Neural cell (in vitro differentiated cells): Measurements from ENCODE around the gene SCN4B. TPM values are rescaled to one million over a fixed set of nuclear protein-coding genes. Genes with fewer than 3 reads are reported as not detected.

Experiments used
- H2AFZ ChIP-seq: fragments of 200-600, 300-800 bp; sonication (generic), shearing (Covaris generic); 2 replicates; pipeline ENCODE4 v1.6.0; 2014; ENCODE audit warnings: low read depth, mild to moderate bottlenecking, antibody characterized with exemption, low read length, moderate library complexity
- H3F3A ChIP-seq: fragments of 200-600 bp; shearing (Covaris generic); 2 replicates; pipeline ENCODE4 v1.6.1; 2016; ENCODE audit warnings: mild to moderate bottlenecking, moderate library complexity, mixed read lengths, antibody characterized with exemption, low read length; ENCODE audit not compliant: insufficient read depth, poor library complexity, severe bottlenecking
- H3K27ac ChIP-seq: fragments of 200-600, 300-800 bp; sonication (generic), shearing (Covaris generic); 2 replicates; pipeline ENCODE4 v1.5.1; 2014; ENCODE audit warnings: mild to moderate bottlenecking, low read length, moderate library complexity
- H3K27me3 ChIP-seq: fragments of 300-800, 200-600 bp; sonication (generic), shearing (Covaris generic); 2 replicates; pipeline ENCODE4 v1.6.0; 2014; ENCODE audit warnings: mild to moderate bottlenecking, low read depth, low read length, moderate library complexity; ENCODE audit not compliant: insufficient read depth
- H3K36me3 ChIP-seq: fragments of 300-800, 200-600 bp; sonication (generic), shearing (Covaris generic); 2 replicates; pipeline ENCODE4 v1.5.1; 2014; ENCODE audit warnings: mild to moderate bottlenecking, antibody characterized with exemption, low read length, moderate library complexity; ENCODE audit not compliant: insufficient read depth
- H3K4me2 ChIP-seq: fragments of 300-800, 200-600 bp; sonication (generic), shearing (Covaris generic); 2 replicates; pipeline ENCODE4 v1.6.0; 2014; ENCODE audit warnings: mild to moderate bottlenecking, low read length
- H3K4me3 ChIP-seq: fragments of 300-800, 200-600 bp; sonication (generic), shearing (Covaris generic); 2 replicates; pipeline ENCODE4 v1.5.1; 2014; ENCODE audit warnings: mild to moderate bottlenecking, low read length, moderate library complexity
- H3K79me2 ChIP-seq: fragments of 200-600 bp; shearing (Covaris generic); replicated peaks from 2 replicates; pipeline ENCODE4 v1.6.0; 2014; ENCODE audit warnings: mild to moderate bottlenecking, low read length, moderate library complexity; ENCODE audit not compliant: insufficient read depth
- H3K9ac ChIP-seq: fragments of 300-800, 200-600 bp; sonication (generic), shearing (Covaris generic); 2 replicates; pipeline ENCODE4 v1.6.1; 2016; ENCODE audit warnings: mild to moderate bottlenecking, low read length, mixed read lengths
- H3K9me2 ChIP-seq: fragments of 200-600 bp; shearing (Covaris generic); 2 replicates; pipeline ENCODE4 v1.6.1; 2016; ENCODE audit warnings: mild to moderate bottlenecking, low read length, mixed read lengths; ENCODE audit not compliant: insufficient read depth
- H3K9me3 ChIP-seq: fragments of 200-600, 300-800 bp; sonication (generic), shearing (Covaris generic); 2 replicates; pipeline ENCODE4 v1.6.1; 2016; ENCODE audit warnings: mild to moderate bottlenecking, mixed run types, low read length, moderate library complexity, mixed read lengths
- H4K20me1 ChIP-seq: fragments of 200-600 bp; shearing (Covaris generic); 2 replicates; pipeline ENCODE4 v1.6.1; 2016; ENCODE audit warnings: mild to moderate bottlenecking, mixed run types; ENCODE audit not compliant: insufficient read depth
- CTCF ChIP-seq: fragments of 450-650 bp; IDR thresholded peaks from 2 replicates; pipeline ENCODE4 v1.5.1; 2014; ENCODE audit warnings: antibody characterized with exemption, mild to moderate bottlenecking, moderate library complexity; ENCODE audit not compliant: poor library complexity, severe bottlenecking
- EP300 ChIP-seq: fragments of 450-650 bp; conservative IDR thresholded peaks from 2 replicates; pipeline ENCODE4 v1.6.1; 2014; ENCODE audit warnings: antibody characterized with exemption, mild to moderate bottlenecking, moderate library complexity; ENCODE audit not compliant: poor library complexity, severe bottlenecking
- EZH2 ChIP-seq: fragments of 200-600, 300-800 bp; shearing (Covaris generic), sonication (generic); IDR thresholded peaks from 2 replicates; pipeline ENCODE4 v1.6.1; 2014; ENCODE audit warnings: antibody characterized with exemption, low read length, borderline replicate concordance, mild to moderate bottlenecking; ENCODE audit not compliant: insufficient read depth, poor library complexity, severe bottlenecking
- MXI1 ChIP-seq: fragments of 450-650 bp; conservative IDR thresholded peaks from 2 replicates; pipeline ENCODE4 v1.6.1; 2014; ENCODE audit warnings: antibody characterized with exemption, mild to moderate bottlenecking; ENCODE audit not compliant: poor library complexity, severe bottlenecking
- POLR2AphosphoS5 ChIP-seq: IDR thresholded peaks from 2 replicates; pipeline ENCODE4 v1.6.1; 2012
- RAD21 ChIP-seq: fragments of 450-650 bp; conservative IDR thresholded peaks from 2 replicates; pipeline ENCODE4 v1.6.1; 2014; ENCODE audit warnings: antibody characterized with exemption, mild to moderate bottlenecking, moderate library complexity
- REST ChIP-seq: IDR thresholded peaks from 2 replicates; pipeline ENCODE4 v1.6.1; 2012; ENCODE audit warnings: borderline replicate concordance
- SMC3 ChIP-seq: fragments of 450-650 bp; conservative IDR thresholded peaks from 2 replicates; pipeline ENCODE4 v1.6.1; 2014; ENCODE audit warnings: antibody characterized with exemption, mild to moderate bottlenecking, moderate library complexity; ENCODE audit not compliant: poor library complexity
- TAF1 ChIP-seq: IDR thresholded peaks from 2 replicates; pipeline ENCODE4 v1.6.1; 2012; ENCODE audit warnings: low read depth
- polyA plus RNA-seq: library from polyadenylated mRNA; depleted of rRNA; stranded (reverse); fragments of >200 nt; gene quantifications from 2 replicates; pipeline ENCODE4 v1.2.3, GENCODE V29; 2014

The SCN4B gene
- polyA plus RNA-seq, 1 donor from 2014 or later = 0.61 TPM

GRCh38 chr11:118099838-118100556 is 52.6 kb downstream of the SCN4B start:
- H3K9me2 ChIP-seq = no peaks in the 10 kb centered on the region
- H3K9me3 ChIP-seq = no peaks in the 10 kb centered on the region
- H3K9ac ChIP-seq = peak overlapping the region; percentile 9
- TF ChIP-seq REST (no peak), SMC3 (no peak), CTCF (no peak), TAF1 (no peak), EZH2 (no peak), RAD21 (no peak), POLR2AphosphoS5 (no peak)
- no peaks in the 10 kb centered on the region for H3K36me3 ChIP-seq
- no peaks in the 10 kb centered on the region for H4K20me1 ChIP-seq
- H3K27me3 ChIP-seq = no peaks in the 10 kb centered on the region
- H3K4me3 ChIP-seq = no peak overlapping the region
- no peak overlapping the region for H3K27ac ChIP-seq
- no peak overlapping the region for H2AFZ ChIP-seq
- no peaks in the 10 kb centered on the region for H3F3A ChIP-seq
- H3K79me2 ChIP-seq = no peaks in the 10 kb centered on the region
- H3K4me2 ChIP-seq = no peak overlapping the region

- Histone ChIP-seq H2AFZ (no peak overlapping the region), H3K4me2 (no peak overlapping the region)
These were observed 53.4 kb downstream of the SCN4B start for GRCh38 chr11:118098996-118099837.

More at GRCh38 chr11:118098996-118099837, 53.4 kb downstream of the SCN4B start:
- H3K27me3 ChIP-seq = no peaks in the 10 kb centered on the region
- H3K36me3 ChIP-seq = no peaks in the 10 kb centered on the region
- no peaks in the 10 kb centered on the region for H4K20me1 ChIP-seq
- no peaks in the 10 kb centered on the region for H3K9me2 ChIP-seq
- H3F3A ChIP-seq = no peaks in the 10 kb centered on the region
- TF ChIP-seq MXI1 (no peak), EZH2 (no peak), TAF1 (no peak), CTCF (no peak), EP300 (no peak), SMC3 (no peak), POLR2AphosphoS5 (no peak), RAD21 (no peak), REST (no peak)
- H3K27ac ChIP-seq = no peak overlapping the region
- no peaks in the 10 kb centered on the region for H3K79me2 ChIP-seq
- no peaks in the 10 kb centered on the region for H3K9me3 ChIP-seq
- H3K4me3 ChIP-seq = no peak overlapping the region
- H3K9ac ChIP-seq = peak overlapping the region; percentile 9
